ENCODE data around the gene SLC1A1.

Gene SLC1A1

DNA sequence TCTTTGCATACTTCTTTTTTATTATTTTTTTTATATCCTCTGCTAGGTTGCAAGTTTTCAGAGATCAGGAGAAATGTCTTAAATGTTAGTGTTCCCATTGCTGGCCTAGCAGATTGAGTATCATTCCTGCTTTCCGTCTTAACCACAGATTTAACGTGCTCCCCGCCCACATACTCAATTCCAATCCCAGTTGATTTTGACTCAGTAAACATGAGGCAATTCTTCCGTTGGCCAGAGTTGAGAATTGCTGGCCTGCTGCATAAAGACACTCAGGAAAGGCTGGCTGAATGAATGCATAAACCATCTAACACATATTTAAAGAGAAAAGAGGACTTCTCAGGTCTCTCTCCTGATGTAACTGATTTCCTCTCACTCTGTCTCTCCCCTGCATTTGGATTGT, 125.0 kb downstream of the SLC1A1 start:
- Histone ChIP-seq H3K27me3 (replicated peaks; ENCODE audit: control insufficient read depth, insufficient read depth, low read length) (no peaks in the 10 kb centered on the region), H3K4me3 (replicated peaks; ENCODE audit: low read depth, low read length) (no peak overlapping the region), H3K36me3 (ENCODE audit: control insufficient read depth, insufficient read depth, low read length) (no peaks in the 10 kb centered on the region)
- TF ChIP-seq, protein P1, sequence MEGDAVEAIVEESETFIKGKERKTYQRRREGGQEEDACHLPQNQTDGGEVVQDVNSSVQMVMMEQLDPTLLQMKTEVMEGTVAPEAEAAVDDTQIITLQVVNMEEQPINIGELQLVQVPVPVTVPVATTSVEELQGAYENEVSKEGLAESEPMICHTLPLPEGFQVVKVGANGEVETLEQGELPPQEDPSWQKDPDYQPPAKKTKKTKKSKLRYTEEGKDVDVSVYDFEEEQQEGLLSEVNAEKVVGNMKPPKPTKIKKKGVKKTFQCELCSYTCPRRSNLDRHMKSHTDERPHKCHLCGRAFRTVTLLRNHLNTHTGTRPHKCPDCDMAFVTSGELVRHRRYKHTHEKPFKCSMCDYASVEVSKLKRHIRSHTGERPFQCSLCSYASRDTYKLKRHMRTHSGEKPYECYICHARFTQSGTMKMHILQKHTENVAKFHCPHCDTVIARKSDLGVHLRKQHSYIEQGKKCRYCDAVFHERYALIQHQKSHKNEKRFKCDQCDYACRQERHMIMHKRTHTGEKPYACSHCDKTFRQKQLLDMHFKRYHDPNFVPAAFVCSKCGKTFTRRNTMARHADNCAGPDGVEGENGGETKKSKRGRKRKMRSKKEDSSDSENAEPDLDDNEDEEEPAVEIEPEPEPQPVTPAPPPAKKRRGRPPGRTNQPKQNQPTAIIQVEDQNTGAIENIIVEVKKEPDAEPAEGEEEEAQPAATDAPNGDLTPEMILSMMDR (IDR thresholded peaks at IDR 0.05; ENCODE audit: insufficient read depth, low read length, poor library complexity, severe bottlenecking): no peak
- DNase-seq (ENCODE audit: extremely low read depth, insufficient read length): no peak

DNA sequence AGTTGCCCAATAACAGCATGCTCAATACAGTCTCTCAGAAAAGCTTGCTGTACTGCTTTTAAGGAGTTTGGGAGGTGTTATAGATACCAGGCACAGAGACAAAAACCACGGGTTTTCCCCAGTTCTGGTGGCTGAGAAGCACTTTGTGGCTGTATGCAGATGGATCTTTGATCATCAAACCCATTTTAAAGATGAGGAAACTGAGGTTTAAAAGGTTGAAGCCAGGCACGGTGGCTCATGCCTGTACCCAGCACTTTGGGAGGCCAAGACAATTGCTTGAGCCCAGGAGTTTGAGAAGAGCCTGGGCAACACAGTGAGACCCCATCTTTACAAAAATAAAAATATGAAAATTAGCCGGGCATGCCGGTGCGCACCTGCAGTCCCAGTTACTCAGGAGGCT, 125.5 kb downstream of the SLC1A1 start:
- TF ChIP-seq, protein P1 (IDR thresholded peaks at IDR 0.05; ENCODE audit: insufficient read depth, low read length, poor library complexity, severe bottlenecking): no peak
- DNase-seq (ENCODE audit: extremely low read depth, insufficient read length): no peak
- H3K4me3 ChIP-seq (replicated peaks; ENCODE audit: low read depth, low read length): no peak overlapping the region

DNA sequence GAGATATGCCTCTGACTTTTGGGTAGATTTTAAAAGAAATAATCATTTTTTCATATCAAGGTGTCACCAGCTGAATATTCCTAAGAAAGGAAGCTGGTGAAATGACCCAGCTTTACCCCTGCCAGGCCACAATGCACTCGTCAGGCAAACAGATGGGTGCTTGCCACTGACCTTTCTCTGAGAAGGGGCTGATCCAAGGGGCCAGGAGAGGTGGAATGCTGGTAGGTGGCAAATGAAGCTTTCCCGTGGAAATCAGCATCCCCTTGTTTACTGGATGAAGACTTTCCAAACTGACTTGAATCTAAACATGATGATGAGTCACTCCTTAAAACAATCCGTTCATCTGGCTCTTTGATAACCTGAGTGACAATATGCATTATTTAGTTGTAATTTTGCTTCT, 127.5 kb downstream of the SLC1A1 start:
- H3K27me3 ChIP-seq (replicated peaks; ENCODE audit: control insufficient read depth, insufficient read depth, low read length): no peaks in the 10 kb centered on the region
- no peaks in the 10 kb centered on the region for H3K36me3 ChIP-seq (ENCODE audit: control insufficient read depth, insufficient read depth, low read length)
- TF ChIP-seq, protein P1 (IDR thresholded peaks at IDR 0.05; ENCODE audit: insufficient read depth, low read length, poor library complexity, severe bottlenecking): no peak
- no peak for DNase-seq (ENCODE audit: extremely low read depth, insufficient read length)
- no peak overlapping the region for H3K4me3 ChIP-seq (replicated peaks; ENCODE audit: low read depth, low read length)

More for the DNA sequence above, 125.5 kb downstream of the SLC1A1 start:
- H3K27me3 ChIP-seq (replicated peaks; ENCODE audit: control insufficient read depth, insufficient read depth, low read length): no peaks in the 10 kb centered on the region
- H3K36me3 ChIP-seq (ENCODE audit: control insufficient read depth, insufficient read depth, low read length): no peaks in the 10 kb centered on the region

DNA sequence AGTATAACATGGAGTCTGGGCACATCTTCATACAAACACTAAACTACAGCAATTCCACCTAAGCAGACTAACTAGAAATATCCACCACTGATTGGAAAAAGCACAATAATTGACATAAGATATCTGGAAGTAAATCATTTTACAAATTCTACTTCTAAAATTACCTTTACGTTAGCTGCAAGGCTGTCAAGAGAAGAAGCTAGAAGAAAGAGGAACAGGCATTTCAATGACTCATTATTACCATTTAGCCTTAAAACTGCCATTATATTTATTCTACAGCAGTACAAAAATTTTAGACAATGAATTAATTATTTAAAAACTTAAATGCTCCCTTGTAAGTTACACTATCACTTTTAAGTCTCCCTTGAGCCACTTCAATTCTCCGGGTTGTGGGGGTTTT, 128.4 kb downstream of the SLC1A1 start:
- H3K4me3 ChIP-seq (replicated peaks; ENCODE audit: low read depth, low read length): no peak overlapping the region
- H3K36me3 ChIP-seq (ENCODE audit: control insufficient read depth, insufficient read depth, low read length): no peaks in the 10 kb centered on the region
- no peak for DNase-seq (ENCODE audit: extremely low read depth, insufficient read length)
- TF ChIP-seq, protein P1 (IDR thresholded peaks at IDR 0.05; ENCODE audit: insufficient read depth, low read length, poor library complexity, severe bottlenecking): no peak
- no peaks in the 10 kb centered on the region for H3K27me3 ChIP-seq (replicated peaks; ENCODE audit: control insufficient read depth, insufficient read depth, low read length)

DNA sequence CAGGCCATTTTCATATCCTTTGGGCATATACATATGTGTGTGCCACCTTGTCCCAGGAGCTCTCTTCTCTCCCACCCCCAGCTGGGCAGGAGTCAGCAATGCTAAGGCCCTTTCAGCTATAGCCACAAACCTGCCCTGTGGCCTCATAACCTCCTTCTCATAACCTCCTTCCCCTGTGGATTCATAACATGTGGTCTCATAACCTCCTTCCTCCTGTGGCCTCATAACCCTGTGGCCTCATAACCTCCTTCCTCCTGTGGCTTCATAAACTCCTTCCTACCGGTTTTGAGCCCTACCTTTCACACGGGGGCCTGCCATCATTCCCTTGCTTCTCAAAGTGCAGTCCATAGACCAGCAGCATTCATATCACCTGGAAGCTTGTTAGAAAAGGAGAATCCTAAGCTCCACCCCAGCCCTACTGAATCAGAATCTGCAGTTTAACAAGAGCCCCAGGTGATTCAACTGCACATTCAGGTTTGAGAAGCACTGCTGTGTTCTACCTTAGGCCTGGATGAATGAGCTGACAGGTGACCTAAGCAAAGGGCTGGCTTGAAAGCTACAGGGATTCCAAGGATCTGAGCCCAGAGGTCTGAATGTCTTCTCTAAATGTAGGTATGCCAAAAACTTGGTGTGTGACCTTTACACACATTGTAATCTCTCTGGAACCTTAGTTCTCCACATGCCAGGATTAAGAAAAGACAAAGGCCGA, 129.9 kb downstream of the SLC1A1 start:
- DNase-seq (ENCODE audit: extremely low read depth, insufficient read length): no peak
- TF ChIP-seq, protein P1 (IDR thresholded peaks at IDR 0.05; ENCODE audit: insufficient read depth, low read length, poor library complexity, severe bottlenecking): no peak
- Histone ChIP-seq H3K36me3 (ENCODE audit: control insufficient read depth, insufficient read depth, low read length) (no peaks in the 10 kb centered on the region), H3K27me3 (replicated peaks; ENCODE audit: control insufficient read depth, insufficient read depth, low read length) (no peaks in the 10 kb centered on the region), H3K4me3 (replicated peaks; ENCODE audit: low read depth, low read length) (no peak overlapping the region)
